Body of pancreas (tissue), 4 donors: ENCODE measurements around the gene ANKS1A.

Experiments
- POLR2A ChIP-seq, 3 donors: fragments of 450-650 bp; IDR thresholded peaks; one replicate each; pipeline ENCODE4 v1.6.1; 2016; ENCODE audit warnings: antibody characterized with exemption in 3 of 3, mild to moderate bottlenecking in 2 of 3
- TF ChIP-seq, protein P1 (sequence below), 7 experiments: fragments of 450-650 bp in 4 of 7; fragments of 200-600 bp in 3 of 7; sonication (generic) in 3 of 7; IDR thresholded peaks; one replicate each; pipeline ENCODE4 v1.5.1; 2016 to 2019; ENCODE audit warnings: antibody characterized with exemption in 7 of 7

DNA sequence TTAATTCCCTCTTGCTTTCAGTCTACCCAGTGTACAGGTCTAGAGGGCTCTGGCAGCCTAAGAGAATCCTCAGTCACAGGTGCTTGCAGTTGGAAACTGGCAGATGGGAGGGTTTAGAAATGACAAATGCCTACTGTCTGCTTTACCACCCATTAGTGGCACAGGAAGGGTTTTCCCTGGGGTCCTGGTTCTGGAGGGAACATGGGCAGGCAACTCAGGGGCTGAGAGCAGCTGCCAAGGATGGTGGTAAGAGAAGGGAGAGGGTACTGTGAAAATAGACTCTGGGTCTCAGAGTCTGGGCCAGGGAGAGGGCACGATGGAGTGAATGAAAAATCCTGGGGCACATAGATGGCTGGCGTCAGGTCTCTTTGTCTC is 148.6 kb downstream of the ANKS1A start:
- TF ChIP-seq, protein P1, sequence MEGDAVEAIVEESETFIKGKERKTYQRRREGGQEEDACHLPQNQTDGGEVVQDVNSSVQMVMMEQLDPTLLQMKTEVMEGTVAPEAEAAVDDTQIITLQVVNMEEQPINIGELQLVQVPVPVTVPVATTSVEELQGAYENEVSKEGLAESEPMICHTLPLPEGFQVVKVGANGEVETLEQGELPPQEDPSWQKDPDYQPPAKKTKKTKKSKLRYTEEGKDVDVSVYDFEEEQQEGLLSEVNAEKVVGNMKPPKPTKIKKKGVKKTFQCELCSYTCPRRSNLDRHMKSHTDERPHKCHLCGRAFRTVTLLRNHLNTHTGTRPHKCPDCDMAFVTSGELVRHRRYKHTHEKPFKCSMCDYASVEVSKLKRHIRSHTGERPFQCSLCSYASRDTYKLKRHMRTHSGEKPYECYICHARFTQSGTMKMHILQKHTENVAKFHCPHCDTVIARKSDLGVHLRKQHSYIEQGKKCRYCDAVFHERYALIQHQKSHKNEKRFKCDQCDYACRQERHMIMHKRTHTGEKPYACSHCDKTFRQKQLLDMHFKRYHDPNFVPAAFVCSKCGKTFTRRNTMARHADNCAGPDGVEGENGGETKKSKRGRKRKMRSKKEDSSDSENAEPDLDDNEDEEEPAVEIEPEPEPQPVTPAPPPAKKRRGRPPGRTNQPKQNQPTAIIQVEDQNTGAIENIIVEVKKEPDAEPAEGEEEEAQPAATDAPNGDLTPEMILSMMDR (IDR thresholded peaks at IDR 0.05) = no peak
- no peak for TF ChIP-seq POLR2A (IDR thresholded peaks at IDR 0.05)
